GM23248 (cell line): ENCODE measurements around the gene CRYBG2.

Source experiments
- EZH2 ChIP-seq: fragments of 200-600 bp; sonication (generic); IDR thresholded peaks from 2 replicates; pipeline ENCODE4 v1.6.1; 2018; ENCODE audit warnings: antibody characterized with exemption, mild to moderate bottlenecking; ENCODE audit not compliant: insufficient read depth, poor library complexity, severe bottlenecking
- EZH2phosphoT487 ChIP-seq: fragments of 200-600 bp; sonication (generic); IDR thresholded peaks from 2 replicates; pipeline ENCODE4 v1.6.1; 2018; ENCODE audit warnings: antibody characterized with exemption, moderate library complexity, mild to moderate bottlenecking, low read depth; ENCODE audit not compliant: insufficient read depth

DNA sequence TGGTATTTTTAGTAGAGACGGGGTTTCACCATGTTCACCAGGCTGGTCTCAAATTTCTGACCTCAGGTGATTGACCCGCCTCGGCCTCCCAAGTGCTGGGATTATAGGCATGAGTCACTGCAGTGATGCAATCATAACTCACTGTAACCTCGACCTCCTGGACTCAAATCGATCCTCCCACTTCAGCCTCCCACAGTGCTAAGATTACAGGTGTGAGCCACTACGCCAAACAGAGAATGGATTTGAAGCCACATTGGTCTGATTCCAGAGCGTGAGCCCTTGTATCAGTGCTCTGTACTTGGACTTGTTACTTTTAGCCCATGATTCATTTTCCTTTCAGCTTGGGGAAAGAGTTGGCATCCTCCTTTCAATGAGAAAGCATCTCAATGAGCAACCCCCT, 33.5 kb upstream of the CRYBG2 start:
- TF ChIP-seq EZH2phosphoT487, result no peak
- TF ChIP-seq EZH2, result no peak
